SU-DHL-6 (cell line): ENCODE data around the gene FOXA2.

Source experiments
- H2AFZ ChIP-seq: fragments of 200-600 bp; sonication (generic); 2 replicates; pipeline ENCODE4 v1.6.1; 2014; ENCODE audit warnings: low read depth, mild to moderate bottlenecking, moderate library complexity, mixed read lengths, antibody characterized with exemption, low read length; ENCODE audit not compliant: severe bottlenecking
- H3F3A ChIP-seq: fragments of 200-600 bp; shearing (Covaris generic); 2 replicates; pipeline ENCODE4 v1.6.0; 2016; ENCODE audit warnings: antibody characterized with exemption, mild to moderate bottlenecking; ENCODE audit not compliant: insufficient read depth
- H3K27ac ChIP-seq: fragments of 200-600 bp; sonication (generic); 2 replicates; pipeline ENCODE4 v1.5.1; 2016; ENCODE audit warnings: low read depth, mild to moderate bottlenecking, low read length, moderate library complexity, mixed read lengths
- H3K27me3 ChIP-seq: fragments of 200-600 bp; sonication (generic), shearing (Covaris generic); 2 replicates; pipeline ENCODE4 v1.6.0; 2014; ENCODE audit warnings: mild to moderate bottlenecking, low read length
- H3K36me3 ChIP-seq: fragments of 200-600 bp; sonication (generic); 2 replicates; pipeline ENCODE4 v1.6.1; 2014; ENCODE audit warnings: mild to moderate bottlenecking, low read length, mixed read lengths
- H3K4me2 ChIP-seq: fragments of 300-600, 200-600 bp; shearing (Covaris generic), sonication (generic); 2 replicates; pipeline ENCODE4 v1.6.0; 2014; ENCODE audit warnings: low read length, low read depth, mild to moderate bottlenecking; ENCODE audit not compliant: poor library complexity, severe bottlenecking
- H3K4me3 ChIP-seq: fragments of 200-600 bp; sonication (generic); 2 replicates; pipeline ENCODE4 v1.5.1; 2014; ENCODE audit warnings: antibody characterized with exemption, low read length, mild to moderate bottlenecking, mixed read lengths; ENCODE audit not compliant: insufficient read depth, poor library complexity, severe bottlenecking
- H3K79me2 ChIP-seq: fragments of 200-600 bp; sonication (generic); 2 replicates; pipeline ENCODE4 v1.6.1; 2014; ENCODE audit warnings: mild to moderate bottlenecking, low read length, moderate library complexity; ENCODE audit not compliant: insufficient read depth
- H3K9ac ChIP-seq: fragments of 200-600 bp; sonication (generic); 2 replicates; pipeline ENCODE4 v1.7.0; 2014; ENCODE audit warnings: mild to moderate bottlenecking, low read length
- H3K9me2 ChIP-seq: fragments of 200-600 bp; sonication (generic); replicated peaks from 2 replicates; pipeline ENCODE4 v1.6.1; 2014; ENCODE audit warnings: low read length; ENCODE audit not compliant: insufficient read depth
- H3K9me3 ChIP-seq: fragments of 200-600 bp; sonication (generic); 2 replicates; pipeline ENCODE4 v1.6.1; 2014; ENCODE audit warnings: low read length, mixed read lengths; ENCODE audit not compliant: insufficient read depth
- H4K20me1 ChIP-seq: fragments of 200-600 bp; sonication (generic); 2 replicates; pipeline ENCODE4 v1.6.1; 2014; ENCODE audit warnings: low read depth, mild to moderate bottlenecking, antibody characterized with exemption, low read length, moderate library complexity, mixed read lengths
- EZH2phosphoT487 ChIP-seq: fragments of 200-600 bp; sonication (generic), shearing (Covaris generic); conservative IDR thresholded peaks from 2 replicates; pipeline ENCODE4 v1.6.1; 2018; ENCODE audit warnings: mild to moderate bottlenecking, antibody characterized with exemption, low read length, moderate library complexity, mixed read lengths
- TF ChIP-seq, protein P1 (sequence below): fragments of 200-600 bp; sonication (generic); IDR thresholded peaks from one replicate; pipeline ENCODE4 v1.5.1; 2017; ENCODE audit warnings: antibody characterized with exemption, mild to moderate bottlenecking, low read length, moderate library complexity; ENCODE audit not compliant: insufficient read depth, poor library complexity, severe bottlenecking

Gene FOXA2

DNA sequence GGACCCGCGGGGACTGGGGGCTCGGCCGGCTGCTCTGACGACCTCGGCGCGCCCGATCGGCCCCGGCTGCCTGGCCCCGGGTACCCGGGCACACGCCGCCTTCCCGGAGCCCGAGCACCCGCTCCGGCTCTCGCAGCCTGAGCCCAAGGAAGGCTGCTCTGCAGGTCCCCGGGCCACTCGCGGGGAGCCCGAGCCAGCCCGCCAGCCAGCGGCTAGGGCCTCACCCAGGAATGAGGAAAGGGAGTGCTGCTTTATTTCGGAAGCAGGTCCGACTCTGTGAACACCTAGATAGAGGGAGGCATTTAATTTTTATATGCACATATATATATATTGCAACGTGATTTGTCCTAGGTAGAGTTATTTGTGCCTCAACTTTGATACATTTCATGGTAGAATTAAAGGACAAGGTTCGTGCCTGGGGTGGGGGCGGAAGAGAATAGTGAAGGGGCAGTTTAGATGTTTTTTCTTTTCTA is 15.5 kb downstream of the FOXA2 start:
- H3K9me3 ChIP-seq, result no peaks in the 10 kb centered on the region
- no peak overlapping the region for H3K9ac ChIP-seq
- H3K36me3 ChIP-seq, result no peaks in the 10 kb centered on the region
- H3F3A ChIP-seq, result no peaks in the 10 kb centered on the region
- no peaks in the 10 kb centered on the region for H3K79me2 ChIP-seq
- H2AFZ ChIP-seq, result no peak overlapping the region
- TF ChIP-seq, protein P1, sequence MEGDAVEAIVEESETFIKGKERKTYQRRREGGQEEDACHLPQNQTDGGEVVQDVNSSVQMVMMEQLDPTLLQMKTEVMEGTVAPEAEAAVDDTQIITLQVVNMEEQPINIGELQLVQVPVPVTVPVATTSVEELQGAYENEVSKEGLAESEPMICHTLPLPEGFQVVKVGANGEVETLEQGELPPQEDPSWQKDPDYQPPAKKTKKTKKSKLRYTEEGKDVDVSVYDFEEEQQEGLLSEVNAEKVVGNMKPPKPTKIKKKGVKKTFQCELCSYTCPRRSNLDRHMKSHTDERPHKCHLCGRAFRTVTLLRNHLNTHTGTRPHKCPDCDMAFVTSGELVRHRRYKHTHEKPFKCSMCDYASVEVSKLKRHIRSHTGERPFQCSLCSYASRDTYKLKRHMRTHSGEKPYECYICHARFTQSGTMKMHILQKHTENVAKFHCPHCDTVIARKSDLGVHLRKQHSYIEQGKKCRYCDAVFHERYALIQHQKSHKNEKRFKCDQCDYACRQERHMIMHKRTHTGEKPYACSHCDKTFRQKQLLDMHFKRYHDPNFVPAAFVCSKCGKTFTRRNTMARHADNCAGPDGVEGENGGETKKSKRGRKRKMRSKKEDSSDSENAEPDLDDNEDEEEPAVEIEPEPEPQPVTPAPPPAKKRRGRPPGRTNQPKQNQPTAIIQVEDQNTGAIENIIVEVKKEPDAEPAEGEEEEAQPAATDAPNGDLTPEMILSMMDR, result no peak
- TF ChIP-seq EZH2phosphoT487, result no peak
- H3K9me2 ChIP-seq, result no peaks in the 10 kb centered on the region
- no peaks in the 10 kb centered on the region for H3K27me3 ChIP-seq
- H3K4me3 ChIP-seq, result no peak overlapping the region
- H3K27ac ChIP-seq, result no peak overlapping the region
- H4K20me1 ChIP-seq, result no peaks in the 10 kb centered on the region
- H3K4me2 ChIP-seq, result no peak overlapping the region

DNA sequence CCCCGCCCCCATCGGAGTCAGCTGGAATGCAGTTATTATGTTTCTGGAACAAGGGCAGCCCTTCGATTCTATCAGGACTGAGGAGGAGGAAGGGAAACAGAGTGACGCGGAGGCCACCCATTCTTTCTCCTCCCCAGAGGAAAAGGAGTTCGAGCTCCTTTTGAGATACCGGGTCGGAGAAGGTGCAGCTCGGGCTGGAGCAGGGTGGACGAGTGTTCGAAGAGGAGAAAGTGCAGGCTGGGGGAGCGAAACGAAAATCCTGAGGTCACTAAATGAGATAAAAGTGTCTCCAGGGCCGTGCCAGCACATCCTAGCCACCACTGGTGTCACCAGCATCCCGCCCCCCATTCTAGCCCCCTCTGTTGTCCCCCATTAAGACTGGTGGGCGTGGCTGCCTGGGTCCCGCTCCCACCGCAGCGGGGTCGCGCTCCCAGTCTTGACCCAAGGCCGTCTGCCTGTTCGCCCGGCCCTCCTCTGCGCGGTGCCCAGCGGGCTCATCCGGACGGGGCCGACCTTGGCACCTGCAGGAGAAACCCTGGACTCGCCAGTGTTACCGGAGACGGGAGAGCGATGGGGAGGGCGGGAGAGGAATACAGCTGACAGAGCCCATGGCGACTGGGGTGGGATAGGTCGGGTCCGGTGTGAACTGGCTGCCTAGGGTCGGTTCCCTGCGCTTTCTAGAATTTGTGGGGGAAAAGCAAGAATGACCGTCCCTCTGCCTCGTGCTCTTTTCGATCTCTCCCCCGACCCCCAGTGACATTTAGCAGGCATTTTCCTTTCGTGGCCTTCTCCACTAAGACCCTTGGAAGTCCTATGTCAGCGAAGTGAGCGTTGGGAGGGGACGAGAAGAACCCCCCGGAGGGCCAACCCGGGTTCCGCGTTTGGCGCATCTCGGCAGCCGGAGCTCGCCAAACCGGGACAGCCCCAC is 16.2 kb downstream of the FOXA2 start:
- no peaks in the 10 kb centered on the region for H3K27me3 ChIP-seq
- no peaks in the 10 kb centered on the region for H3K9me3 ChIP-seq
- no peaks in the 10 kb centered on the region for H3K9me2 ChIP-seq
- no peaks in the 10 kb centered on the region for H3K79me2 ChIP-seq
- no peak overlapping the region for H3K4me2 ChIP-seq
- no peak for TF ChIP-seq EZH2phosphoT487
- TF ChIP-seq, protein P1, result no peak
- no peak overlapping the region for H3K27ac ChIP-seq
- no peak overlapping the region for H3K9ac ChIP-seq
- no peak overlapping the region for H3K4me3 ChIP-seq
- H3K36me3 ChIP-seq, result no peaks in the 10 kb centered on the region
- H2AFZ ChIP-seq, result no peak overlapping the region
- no peaks in the 10 kb centered on the region for H3F3A ChIP-seq
- H4K20me1 ChIP-seq, result no peaks in the 10 kb centered on the region

DNA sequence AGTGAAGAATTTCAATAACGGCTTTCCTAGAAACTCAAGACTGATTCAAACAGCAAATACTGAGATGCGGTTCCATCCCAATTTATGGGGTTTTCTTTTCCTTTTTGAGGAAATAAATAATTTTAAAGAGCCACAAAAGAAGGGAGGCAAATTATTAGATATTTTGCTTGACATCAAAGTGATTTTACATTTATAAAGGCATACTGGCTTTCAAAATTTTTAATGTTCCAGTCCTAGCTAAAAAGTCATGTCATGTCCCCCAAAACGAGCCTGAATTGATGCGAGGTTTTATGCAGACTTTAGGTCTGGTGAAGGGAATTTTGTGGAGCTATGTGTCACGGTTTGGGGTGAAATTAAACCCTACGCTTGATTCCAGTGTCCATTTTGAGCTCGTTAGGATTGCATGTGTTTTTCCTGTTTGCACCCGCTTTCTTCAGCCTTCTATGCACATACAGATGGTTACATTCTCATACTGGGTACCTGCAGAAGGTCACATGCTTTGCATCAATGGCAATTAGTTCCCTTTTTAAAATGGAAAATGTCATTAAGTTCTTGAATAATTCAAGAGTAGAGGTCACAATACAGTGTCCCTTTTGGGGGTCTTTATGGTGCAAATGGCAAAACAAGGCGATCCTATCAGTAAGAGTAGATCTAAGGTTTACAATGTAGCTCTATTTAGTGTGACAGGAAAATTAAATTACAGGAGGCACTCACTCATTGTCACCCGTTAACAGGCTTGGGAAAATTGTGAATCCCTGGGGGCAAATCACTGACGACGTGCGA is 17.3 kb downstream of the FOXA2 start:
- Histone ChIP-seq H3K27ac (no peak overlapping the region), H3K27me3 (no peaks in the 10 kb centered on the region), H3K36me3 (no peaks in the 10 kb centered on the region), H3K4me2 (no peak overlapping the region), H3K9ac (no peak overlapping the region), H3F3A (no peaks in the 10 kb centered on the region), H3K79me2 (no peaks in the 10 kb centered on the region), H3K9me2 (no peaks in the 10 kb centered on the region), H3K9me3 (no peaks in the 10 kb centered on the region), H2AFZ (no peak overlapping the region), H3K4me3 (no peak overlapping the region), H4K20me1 (no peaks in the 10 kb centered on the region)
- TF ChIP-seq, protein P1, result no peak
- TF ChIP-seq EZH2phosphoT487, result no peak
